ENCODE measurements around the gene MBL2. TPM values are rescaled to one million over a fixed set of nuclear protein-coding genes. Genes with fewer than 3 reads are reported as not detected.

The MBL2 gene
- not detected in 2 replicates for total RNA-seq

DNA sequence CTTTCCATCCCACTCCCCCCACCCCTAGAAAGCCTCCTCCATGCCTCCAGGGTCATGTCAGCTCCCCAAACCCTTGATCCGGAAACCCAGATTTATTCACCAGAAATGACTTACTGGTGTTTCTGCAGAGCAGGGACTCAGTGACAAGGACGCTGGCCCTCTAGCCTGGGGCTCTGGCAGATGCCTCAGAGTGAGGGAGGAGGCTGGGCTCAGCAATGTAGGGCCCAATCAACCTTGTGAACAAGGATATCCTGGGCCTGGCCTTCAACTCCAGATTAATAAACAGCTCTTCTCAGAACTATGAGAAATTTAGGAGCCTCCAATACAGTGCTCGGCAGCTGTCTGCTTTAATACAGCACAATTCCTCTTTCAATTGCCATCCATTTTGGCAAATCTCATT is at the start of gene MBL2:
Gene MBL2 (minus strand): TSS at position 162 of the 400 bp plus-strand sequence. CDS start 1,149 bp downstream, outside the sequence.
- no peak for DNase-seq (ENCODE audit: low read depth in 2 of 2)

DNA sequence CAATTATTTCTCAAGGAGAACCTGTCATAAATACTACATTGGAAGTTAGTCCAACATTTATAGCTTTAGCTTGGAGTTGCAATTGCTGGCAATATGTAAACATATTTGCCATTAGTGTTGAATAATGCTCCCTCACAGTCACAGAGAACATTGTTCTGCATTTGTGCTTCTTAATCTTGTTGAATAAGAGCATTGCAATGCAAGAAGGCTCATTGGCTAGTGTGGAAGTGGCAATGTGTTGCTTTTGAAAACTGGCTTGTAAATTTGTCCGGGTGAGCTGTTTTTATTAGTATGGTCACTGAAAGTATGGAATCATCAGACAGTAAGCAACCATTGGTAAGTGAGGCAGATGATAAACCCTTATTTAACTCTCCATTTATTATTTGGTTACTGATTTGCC is 47.7 kb upstream of the MBL2 start:
- no peak for DNase-seq (ENCODE audit: low read depth in 2 of 2)

DNA sequence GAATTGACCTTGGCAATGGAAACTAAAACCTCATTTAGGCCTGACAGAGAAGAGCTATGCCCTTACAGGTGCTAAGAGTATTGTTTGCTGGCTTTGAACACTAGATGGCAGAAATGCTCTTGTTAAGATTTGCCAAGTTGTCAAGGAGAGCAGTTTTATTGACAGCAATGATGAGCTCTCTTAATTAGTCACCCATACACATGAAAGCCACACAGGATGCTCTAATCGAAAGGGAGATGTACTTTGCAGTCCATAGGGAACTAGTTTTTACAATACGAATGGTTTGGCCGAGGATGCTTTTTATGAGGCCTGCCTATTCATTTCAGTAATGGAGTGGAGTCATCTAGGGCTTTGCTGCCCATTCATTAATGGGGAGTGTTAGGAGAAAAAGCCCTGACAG is 45.4 kb upstream of the MBL2 start:
- peak; percentile 12 to 43 for DNase-seq (ENCODE audit: low read depth in 2 of 2)

DNA sequence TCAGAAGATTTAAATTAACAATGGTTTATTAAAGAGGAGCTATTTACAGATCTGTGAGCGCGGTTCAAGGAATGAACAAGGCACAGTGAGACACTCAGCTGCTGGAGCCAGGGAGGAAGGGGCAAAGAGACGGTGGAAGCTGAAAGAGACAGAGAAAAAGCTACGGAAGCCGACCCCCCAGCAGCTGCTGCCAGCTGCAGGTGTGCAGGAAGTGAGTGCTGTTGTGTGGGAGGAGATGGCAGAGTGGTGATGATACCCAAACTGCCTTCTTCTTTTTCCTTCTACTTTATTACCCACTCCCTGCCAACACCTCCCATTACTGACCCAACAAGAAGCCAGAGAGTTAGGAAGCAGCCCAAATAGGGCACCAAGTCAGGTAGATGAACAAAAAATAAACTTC is 41.9 kb upstream of the MBL2 start:
- DNase-seq (ENCODE audit: low read depth in 2 of 2) = no peak

DNA sequence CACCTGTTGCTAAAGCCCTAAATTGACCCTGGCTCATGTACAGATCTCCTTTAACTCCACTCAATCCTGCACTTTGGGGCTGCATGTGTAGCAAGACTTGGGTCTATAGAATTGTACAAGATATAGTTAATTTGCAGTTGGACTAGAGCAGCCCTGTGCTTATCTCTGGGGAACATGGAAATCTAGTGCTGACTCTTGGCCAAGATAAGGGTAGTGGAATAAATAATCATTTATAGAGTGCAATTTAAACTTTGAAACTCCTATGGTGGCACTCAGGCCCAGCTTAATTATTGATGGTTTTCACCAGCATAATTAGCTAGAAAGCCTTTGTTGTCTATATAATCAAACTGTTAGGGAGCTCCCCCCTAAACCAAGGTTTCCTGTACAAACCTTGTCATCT is 39.2 kb upstream of the MBL2 start:
- DNase-seq (ENCODE audit: low read depth in 2 of 2) = no peak

DNA sequence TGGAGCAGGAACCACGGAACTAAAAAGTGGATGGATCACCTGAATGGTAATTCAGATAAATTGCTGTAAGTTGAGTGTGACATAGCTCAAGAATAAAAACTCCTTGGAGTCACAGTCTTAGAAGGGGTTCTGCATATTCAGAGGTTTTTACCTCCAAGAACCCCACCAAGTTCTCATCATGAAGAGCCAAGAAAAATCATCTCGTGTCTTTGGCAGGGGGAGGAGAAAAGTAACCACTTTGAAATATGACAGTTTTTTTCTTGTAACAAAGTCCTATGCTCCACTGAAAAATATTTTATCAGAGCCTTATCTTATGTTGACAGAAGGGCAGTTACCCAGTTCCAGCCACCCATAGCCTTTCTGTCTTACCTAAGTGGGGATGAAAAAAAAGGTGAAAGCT is 38.2 kb upstream of the MBL2 start:
- DNase-seq (ENCODE audit: low read depth in 2 of 2) = no peak

DNA sequence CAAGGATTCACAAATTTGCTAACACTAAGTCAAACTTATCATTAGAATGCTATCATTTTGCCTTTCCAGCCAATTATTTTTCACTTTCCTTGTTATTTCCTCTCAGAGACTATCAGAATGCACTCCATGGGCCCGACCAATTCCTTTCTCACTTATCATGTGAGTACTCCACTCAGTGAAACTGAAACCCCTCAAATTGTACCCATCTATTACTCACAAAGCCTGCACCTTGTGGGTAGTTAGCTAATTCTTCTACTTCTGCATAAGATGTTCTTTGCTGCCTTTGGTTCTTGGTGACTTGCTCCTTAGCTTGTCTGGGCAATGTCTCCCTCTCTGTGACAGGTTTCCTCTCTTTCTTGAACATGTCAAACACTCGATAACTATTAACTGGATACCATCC is 35.2 kb upstream of the MBL2 start:
- DNase-seq (ENCODE audit: low read depth in 2 of 2) = no peak

DNA sequence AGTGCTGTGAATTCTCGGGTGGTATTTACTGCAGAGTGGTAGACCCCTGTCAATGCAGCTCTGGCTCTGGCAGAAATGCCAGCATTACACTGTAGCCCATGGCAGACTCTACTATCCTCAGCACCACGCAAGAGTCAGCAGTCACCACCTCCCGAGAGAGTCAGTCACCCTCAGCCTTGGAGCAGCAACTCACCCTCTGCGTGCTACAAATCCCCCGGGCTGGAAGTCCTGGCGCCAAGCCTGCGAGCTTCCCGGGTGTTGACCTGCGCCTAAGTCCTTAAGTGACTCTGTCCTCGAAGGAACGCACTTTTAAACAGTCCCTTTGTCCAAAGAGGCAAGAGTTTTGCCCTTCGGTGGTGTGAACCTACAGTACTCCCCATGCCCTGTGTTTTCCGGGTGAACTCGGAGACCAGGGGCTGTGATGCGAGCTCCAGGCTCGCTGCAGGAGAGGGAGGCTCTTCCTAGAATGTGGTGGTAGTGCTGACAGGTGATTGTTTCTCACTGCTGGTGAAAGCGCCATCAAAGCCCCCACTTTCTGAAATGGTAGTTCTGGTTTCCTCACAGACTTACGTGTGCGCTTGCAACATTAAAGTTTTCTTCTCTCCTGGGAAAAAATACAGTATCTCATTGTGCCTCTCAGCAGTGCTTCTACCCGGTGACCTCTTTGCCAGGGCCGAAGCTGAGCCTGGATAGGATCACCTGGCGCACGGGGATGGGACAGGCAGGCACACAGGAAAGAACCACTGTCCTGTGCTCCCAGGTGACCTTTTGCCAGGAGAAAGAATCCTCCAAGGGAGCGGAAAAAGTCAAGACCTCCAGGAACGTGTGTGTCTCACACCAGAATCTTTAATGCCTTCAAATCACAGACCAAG is 33.1 kb upstream of the MBL2 start:
- no peak for DNase-seq (ENCODE audit: low read depth in 2 of 2)

DNA sequence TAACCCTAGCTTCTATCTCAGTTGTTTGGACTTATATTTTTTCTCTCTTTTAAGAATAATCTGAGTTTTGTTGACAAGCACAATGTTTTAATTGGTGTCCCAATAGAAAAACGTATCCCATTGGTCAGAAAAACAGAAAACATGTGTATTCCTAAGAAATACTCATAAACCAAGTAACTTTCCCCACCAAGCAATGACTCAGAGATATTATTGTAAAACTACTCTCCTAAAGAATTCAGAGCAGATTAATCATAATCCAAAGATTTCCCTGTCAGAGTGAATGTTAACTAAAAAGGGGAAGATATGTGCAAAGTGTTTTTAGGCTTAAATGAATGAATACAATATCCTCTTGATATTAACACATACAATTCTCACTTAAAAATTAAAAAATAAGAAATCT is 29.4 kb upstream of the MBL2 start:
- DNase-seq (ENCODE audit: low read depth in 2 of 2) = no peak

DNA sequence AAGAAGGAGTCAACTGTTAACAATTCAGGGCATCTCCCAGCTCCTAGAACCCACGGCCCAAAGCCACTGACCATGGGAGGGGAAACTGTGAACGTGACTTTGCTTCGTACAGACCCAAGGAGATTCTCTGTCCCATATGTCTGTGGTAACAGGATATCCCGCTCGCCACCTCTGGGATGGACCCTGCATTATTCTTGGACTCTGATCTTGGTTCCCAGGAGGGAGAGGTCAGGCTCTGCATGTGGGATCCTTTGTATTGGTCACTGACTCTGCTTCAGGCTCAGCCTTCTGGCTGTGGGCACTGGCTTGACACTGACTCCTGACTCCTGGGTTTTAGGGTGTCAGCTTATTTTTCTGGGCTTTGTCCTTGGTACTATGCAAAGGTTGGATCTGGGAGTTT is 13.5 kb upstream of the MBL2 start:
- DNase-seq (ENCODE audit: low read depth in 2 of 2) = no peak

DNA sequence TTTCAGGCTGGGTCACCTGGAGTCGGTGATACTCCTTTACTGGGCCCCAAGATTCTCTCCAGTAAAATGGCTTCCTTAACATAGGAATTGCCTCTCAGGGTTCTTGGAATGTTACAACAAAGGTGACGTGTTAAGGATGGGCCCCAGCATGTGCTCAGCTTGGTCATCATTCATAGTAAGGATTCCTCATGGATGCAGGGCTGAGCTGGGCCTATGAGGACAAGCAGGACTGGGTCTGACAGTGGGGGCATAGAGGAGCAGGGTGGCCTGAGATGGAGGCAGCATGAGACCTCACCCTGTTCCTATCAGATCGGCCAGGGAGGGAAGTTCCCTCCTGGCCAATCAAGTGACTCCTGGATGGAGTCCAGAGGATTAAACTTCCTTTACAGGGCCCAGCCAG is 12.8 kb upstream of the MBL2 start:
- DNase-seq (ENCODE audit: low read depth in 2 of 2) = no peak

DNA sequence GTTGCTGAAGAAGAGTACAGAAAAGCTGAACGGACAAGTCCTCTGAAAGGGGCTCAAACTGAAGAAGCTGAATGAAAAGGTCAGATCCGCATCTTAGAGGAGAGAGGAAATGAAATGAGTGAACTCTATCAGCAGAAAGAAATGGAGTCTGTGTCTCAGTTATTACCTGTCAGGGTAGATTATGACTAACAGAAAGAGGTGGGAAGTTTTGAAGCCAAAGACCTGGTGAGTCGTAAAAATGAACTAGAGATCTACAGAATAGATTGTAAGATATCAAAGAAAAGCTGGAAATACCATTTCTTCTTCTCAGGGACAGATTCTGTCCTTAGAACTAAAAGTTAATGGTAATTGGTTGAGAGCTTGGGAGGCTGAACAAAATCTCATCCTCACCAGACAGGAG is 11.1 kb upstream of the MBL2 start:
- no peak for DNase-seq (ENCODE audit: low read depth in 2 of 2)

DNA sequence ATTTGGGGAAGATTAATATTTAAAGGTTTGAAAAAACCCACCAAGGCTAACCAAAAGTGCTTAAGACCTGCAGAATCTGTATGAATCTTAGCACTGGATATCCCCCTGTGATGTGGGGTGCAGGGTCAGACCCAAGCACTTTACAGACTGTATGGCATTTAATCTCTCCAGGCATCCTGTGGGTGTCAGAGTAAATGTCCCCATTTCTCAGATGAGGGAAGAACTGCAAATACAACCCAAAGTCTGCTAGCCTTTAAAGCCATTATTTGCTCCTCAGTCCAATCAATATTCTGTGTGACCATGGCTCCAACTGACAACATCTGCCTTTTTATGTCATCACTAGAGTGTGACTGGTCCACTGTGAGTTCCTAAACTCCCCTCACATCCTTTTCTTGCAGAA is 10.0 kb upstream of the MBL2 start:
- no peak for DNase-seq (ENCODE audit: low read depth in 2 of 2)

DNA sequence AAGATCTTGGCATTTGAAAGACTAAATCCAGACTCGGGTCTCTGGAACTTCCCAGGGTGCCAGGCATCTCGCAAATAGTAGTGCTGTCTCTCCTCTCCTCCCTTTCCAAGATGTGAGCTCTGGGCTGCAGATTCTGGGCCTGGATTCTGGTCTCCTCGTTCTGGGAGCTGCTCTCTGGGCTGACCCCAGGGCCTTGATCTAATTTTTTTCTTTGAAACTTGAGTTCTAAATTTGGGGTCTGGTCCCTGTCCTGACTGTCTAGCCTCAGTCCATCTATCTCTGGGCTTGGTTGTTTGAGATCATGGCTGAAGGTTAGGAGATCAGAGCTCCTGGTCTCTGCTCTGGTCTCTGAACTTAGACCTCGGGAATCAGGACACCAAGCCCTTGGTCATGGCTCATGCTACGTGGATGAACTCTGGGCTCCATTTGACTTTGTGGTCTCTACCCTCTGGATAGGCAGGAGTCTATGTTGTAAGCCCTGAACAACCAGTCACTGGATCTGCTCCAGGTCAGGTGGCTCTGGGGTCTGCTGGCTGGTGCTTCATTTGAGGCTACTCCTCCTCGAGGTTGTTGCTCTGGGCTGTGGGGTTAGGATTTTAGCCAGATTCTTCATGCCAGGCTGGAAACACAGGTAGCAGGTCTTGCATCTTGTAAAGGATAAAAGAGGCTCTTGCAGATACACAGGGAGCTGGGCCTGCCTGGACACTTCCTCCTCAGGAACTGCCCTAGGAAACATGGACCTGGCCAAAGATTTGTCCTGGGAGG is 8.0 kb upstream of the MBL2 start:
- DNase-seq (ENCODE audit: low read depth in 2 of 2) = no peak

DNA sequence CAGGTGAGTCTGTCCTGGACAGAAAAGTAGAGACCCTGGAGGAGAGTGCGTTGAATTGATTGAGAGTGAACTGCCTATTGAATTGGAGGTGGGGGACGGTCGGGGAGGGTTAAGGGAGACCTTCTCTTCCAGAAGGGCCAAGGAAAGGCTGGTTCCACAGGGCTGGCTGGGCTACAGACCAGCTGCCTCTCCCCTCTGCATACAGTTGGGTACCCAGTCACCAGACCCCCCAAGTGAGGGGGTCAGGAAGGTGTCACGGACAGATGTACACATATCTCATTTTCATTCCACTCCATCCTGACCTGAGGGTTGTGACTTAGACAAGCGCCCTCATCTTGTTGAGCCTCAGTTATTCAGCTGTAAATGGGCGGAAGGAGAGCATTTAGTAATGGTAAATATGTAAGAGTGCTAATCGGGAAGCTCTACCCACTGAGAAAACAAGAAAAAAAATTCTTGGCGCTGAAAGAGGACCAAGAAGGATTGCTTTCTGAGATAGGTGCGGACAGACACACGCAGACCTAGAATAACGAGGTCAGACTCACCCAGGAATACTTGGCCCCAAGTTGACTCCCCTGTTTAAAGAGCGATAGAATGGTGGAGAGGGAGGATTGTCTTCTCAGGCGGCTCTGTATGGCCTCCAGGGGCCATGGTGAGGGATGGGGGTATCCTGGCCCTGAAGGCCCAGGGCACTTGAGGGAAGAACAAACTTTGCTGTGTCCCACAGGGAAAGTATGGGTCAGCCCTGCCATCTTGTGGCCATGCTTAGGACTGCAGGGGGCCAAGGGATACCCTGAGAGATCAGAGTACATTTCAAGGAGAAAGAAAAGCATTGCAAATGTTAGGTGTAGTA is 7.2 kb upstream of the MBL2 start:
- DNase-seq (ENCODE audit: low read depth in 2 of 2) = peak; percentile 20 to 58

DNA sequence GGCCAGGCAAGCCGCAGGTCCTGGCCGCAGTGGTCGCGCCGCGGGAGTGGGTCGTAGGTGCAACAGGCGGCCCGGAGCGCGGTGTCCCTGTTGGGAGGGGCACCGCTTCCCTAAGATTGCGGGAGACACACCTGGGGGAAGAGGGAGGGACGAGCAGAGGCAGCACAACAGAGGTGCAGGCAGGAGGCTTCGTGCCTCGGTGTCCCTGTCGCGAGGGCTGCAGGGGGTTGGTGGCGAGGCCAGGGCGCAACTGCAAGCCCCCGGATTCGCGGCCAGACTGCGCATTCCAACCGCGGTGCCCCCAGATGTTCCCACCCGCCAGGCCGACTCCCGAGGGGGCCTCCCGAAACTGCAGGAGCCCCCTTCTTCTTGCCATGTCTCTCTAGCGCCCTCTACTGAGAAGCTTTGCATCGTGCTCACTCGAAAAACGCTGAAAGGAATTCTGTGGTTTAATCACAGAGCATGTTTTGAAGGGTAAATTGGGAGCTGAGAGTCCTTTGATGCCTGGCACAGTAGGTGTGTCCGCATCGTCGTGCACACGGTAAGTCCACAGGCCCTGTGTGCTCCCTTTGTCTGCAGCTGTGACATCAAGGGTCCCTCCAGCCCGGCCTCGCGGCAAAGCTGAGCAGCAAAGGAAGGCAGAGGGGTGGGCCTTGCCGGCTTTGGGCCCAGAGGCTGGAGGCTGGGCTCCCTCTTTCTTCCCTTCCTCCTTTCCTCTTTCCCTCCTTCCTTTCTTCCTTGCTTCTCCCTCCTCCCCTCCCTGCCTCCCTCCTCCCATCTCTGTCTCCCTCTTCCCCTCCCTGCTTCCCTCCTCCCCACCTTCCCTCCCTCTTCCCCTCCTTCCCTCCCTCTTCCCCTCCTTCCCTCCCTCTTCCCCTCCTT is 6.2 kb upstream of the MBL2 start:
- DNase-seq (ENCODE audit: low read depth in 2 of 2) = peak in 1 of 2 donors; percentile 47

DNA sequence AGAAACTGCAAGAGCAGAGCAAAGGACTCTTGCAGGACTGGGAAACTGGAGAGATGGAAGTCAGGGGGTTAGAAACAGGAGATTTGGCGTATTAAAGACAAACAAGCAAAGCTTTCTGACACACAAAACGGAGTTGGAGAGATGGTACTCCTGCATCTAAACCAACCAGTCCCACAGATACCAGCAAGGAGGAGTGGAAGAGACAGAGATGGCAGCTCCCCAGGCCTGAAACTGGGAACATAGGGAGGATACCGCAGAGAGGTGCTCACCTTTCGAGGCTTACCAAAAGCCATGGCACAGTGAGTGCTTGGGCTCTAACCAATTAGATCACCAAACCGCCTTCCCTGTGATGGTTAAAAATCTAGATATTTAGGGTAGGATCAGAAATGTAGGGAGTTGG is 4.8 kb upstream of the MBL2 start:
- DNase-seq (ENCODE audit: low read depth in 2 of 2) = no peak

DNA sequence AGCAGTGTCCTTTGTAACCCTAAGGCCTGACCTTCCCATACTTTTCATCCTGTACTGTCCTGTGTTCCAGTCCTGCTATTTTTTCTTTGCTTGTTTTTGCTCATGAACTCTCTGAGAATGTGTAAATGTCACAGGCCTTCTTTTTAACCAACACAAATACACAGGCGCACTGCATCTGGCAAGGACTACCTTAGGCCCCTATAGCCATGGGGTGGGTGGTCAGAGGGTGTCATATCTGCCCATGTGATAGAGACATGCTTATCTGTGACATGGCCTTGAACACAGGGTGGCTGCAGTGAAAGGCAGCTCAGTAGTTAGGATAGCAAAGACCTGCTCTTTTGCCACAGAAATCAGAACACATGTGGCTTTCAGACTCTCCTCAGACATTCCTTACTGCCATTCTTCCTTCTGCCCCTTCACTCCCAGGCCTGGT is 3.9 kb upstream of the MBL2 start:
- no peak for DNase-seq (ENCODE audit: low read depth in 2 of 2)

DNA sequence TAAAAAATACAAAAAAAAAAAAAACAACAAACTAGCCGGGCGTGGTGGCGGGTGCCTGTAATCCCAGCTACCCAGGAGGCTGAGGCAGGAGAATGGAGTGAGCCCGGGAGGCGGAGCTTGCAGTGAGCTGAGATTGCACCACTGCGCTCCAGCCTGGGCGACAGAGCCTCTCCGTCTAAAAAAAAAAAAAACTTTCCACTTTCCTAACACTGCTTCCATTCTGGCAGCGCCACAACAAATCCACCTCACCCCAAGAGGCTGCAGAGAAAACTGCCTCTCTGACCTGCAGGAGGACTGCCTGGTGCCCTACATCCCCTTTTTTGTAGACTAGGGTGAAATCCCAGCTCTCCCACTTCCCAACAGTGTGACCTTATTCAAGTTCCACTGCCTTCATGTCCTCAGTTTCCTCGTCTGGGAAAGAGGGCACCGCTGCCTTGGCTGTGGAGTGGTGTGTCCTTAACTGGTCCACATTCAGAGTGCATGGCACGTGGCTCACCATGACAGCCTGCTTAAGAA is 2.6 kb upstream of the MBL2 start:
- no peak for DNase-seq (ENCODE audit: low read depth in 2 of 2)

DNA sequence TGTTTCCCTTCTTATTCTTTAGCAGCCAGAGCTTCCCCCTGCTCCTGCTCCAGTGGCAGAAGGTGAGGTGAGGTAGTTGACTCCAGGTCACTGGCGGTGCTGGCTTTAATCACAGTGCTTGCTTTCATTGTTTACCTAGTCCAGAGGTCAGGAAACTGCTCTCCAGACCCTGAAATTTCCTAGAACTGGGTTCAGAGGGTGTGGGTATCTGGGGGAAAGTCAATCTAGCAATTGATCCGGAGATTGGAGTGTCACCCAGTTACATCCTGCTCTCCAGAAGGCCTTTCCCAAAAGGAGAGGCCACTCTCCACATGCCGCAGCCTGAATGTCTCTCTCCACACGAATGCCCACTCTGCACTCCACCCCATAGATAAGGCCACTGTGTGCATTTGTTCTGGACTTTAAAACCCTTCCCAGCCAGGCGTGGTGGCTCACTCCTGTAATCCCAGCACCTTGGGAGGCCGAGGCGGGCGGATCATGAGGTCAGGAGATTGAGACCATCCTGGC is 2.1 kb upstream of the MBL2 start:
- no peak for DNase-seq (ENCODE audit: low read depth in 2 of 2)
